A549 (cell line): Measurements from ENCODE around the gene FHIT.

Experiments used
- CHD2 ChIP-seq: fragments of 150-350 bp; IDR thresholded peaks from 2 replicates; pipeline ENCODE4 v1.6.1; 2014; ENCODE audit warnings: low read length; ENCODE audit not compliant: partially characterized antibody
- CTCF ChIP-seq: fragments of >200 bp; sonication (Bioruptor Twin); formaldehyde crosslinking; IDR thresholded peaks from 3 replicates; pipeline ENCODE4 v1.5.1; 2016
- EP300 ChIP-seq, 2 experiments: fragments of >200 bp; sonication (Bioruptor Twin); formaldehyde crosslinking; IDR thresholded peaks; 2 replicates in 1 of 2; 3 replicates in 1 of 2; pipeline ENCODE4 v1.6.1; 2016 to 2017
- JUNB ChIP-seq: fragments of >200 bp; sonication (Bioruptor Twin); formaldehyde crosslinking; IDR thresholded peaks from 2 replicates; pipeline ENCODE4 v1.6.1; 2016
- MAX ChIP-seq: IDR thresholded peaks from 2 replicates; pipeline ENCODE4 v1.6.1; 2012
- MAZ ChIP-seq: fragments of 150-350 bp; IDR thresholded peaks from 2 replicates; pipeline ENCODE4 v1.6.1; 2014; ENCODE audit warnings: antibody characterized with exemption, low read depth, low read length, borderline replicate concordance
- MYC ChIP-seq: IDR thresholded peaks from 2 replicates; pipeline ENCODE4 v1.6.1; 2012; ENCODE audit warnings: mild to moderate bottlenecking, inconsistent platforms, low read length, improper control_type of control experiment, borderline replicate concordance
- PBX3 ChIP-seq: IDR thresholded peaks from 2 replicates; pipeline ENCODE4 v1.6.1; 2012
- PHF8 ChIP-seq: fragments of 200-600 bp; sonication (generic); IDR thresholded peaks from 2 replicates; pipeline ENCODE4 v1.6.1; 2016; ENCODE audit warnings: low read depth, mild to moderate bottlenecking, antibody characterized with exemption, moderate library complexity, borderline replicate concordance
- POLR2A ChIP-seq: IDR thresholded peaks from 2 replicates; pipeline ENCODE4 v1.6.1; 2012; ENCODE audit warnings: mild to moderate bottlenecking, low read length
- RAD21 ChIP-seq, 2 experiments: fragments of >200 bp in 1 of 2; sonication (Bioruptor Twin) in 1 of 2; formaldehyde crosslinking in 1 of 2; IDR thresholded peaks in 1 of 2; conservative IDR thresholded peaks in 1 of 2; 2 replicates in 1 of 2; 3 replicates in 1 of 2; pipeline ENCODE4 v1.6.1; 2012 to 2018; ENCODE audit warnings: inconsistent platforms in 1 of 2
- RCOR1 ChIP-seq: fragments of 150-350 bp; IDR thresholded peaks from 2 replicates; pipeline ENCODE4 v1.6.1; 2014; ENCODE audit warnings: antibody characterized with exemption, low read length, low read depth
- SMC3 ChIP-seq: fragments of >200 bp; sonication (Bioruptor Twin); formaldehyde crosslinking; IDR thresholded peaks from 3 replicates; pipeline ENCODE4 v1.6.1; 2018; ENCODE audit warnings: inconsistent platforms
- ZSCAN20 ChIP-seq: fragments of 250-450 bp; sonication (Bioruptor Pico); IDR thresholded peaks from 2 replicates; pipeline ENCODE4 v1.8.0; 2022; ENCODE audit warnings: mild to moderate bottlenecking, moderate library complexity

- TF ChIP-seq CTCF (no peak), POLR2A (no peak), ZSCAN20 (CRISPR knock-in tag) (no peak), JUNB (no peak), SMC3 (no peak), MAZ (no peak), PBX3 (no peak), RAD21 (conservative IDR thresholded peaks at IDR 0.05 in 1 of 2, IDR thresholded peaks at IDR 0.05 in 1 of 2) (no peak), PHF8 (no peak), MYC (no peak), EP300 (IDR thresholded peaks at IDR 0.05) (no peak), MAX (no peak), CHD2 (no peak), RCOR1 (no peak)
Measured at GRCh38 chr3:60149501-60149900, 1101.8 kb downstream of the FHIT start.
